HCEC 1CT (cell line): ENCODE results near the gene HMGCS2.

ENCODE experiments used
- DNase-seq: peaks from one replicate; pipeline ENCODE4 v3.0.0-alpha.2; 2017

Gene HMGCS2

DNA sequence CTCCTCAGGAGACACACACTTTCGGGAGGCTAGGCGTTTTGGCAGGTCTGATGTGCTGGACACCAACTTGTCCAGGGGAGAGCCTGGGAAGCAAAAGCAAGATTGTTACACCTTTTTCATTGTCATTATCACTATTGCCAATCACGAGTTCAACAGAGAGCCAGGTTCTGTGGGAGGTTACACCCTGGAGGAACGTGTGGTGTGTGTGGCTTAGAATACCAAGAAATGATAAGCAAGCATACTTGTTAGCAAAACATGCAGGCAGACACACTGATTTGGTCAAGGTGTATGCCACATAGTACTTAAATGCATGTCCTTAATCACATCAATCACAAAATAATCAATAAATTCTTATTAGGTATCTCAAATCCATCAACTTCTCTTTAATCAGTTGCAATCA lies 16.1 kb downstream of the HMGCS2 start:
- no peak for DNase-seq

- no peak for DNase-seq
Observed at GRCh38 chr1:119748040-119748439, 20.7 kb downstream of the HMGCS2 start.

GRCh38 chr1:119747451-119747850 lies 21.3 kb downstream of the HMGCS2 start:
- DNase-seq, result no peak

- DNase-seq, result no peak
Observed at GRCh38 chr1:119745034-119745433, 23.7 kb downstream of the HMGCS2 start.

DNA sequence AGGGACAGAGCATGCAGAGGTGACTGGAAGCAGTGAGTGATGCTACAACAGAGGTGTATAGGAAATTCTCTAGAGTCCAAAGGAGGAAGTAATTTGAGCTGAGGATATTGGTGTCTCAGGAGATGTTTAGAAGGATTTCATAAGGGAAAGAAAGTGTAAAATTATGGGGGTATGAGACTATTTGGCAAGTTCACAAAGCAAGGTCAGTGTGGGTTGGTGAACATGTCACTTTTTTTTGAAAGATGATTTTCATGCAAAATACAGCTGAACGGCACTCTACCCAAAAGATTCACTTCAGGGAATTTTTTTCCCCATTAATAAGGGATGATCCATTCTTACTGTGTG lies 24.1 kb downstream of the HMGCS2 start:
- no peak for DNase-seq

DNA sequence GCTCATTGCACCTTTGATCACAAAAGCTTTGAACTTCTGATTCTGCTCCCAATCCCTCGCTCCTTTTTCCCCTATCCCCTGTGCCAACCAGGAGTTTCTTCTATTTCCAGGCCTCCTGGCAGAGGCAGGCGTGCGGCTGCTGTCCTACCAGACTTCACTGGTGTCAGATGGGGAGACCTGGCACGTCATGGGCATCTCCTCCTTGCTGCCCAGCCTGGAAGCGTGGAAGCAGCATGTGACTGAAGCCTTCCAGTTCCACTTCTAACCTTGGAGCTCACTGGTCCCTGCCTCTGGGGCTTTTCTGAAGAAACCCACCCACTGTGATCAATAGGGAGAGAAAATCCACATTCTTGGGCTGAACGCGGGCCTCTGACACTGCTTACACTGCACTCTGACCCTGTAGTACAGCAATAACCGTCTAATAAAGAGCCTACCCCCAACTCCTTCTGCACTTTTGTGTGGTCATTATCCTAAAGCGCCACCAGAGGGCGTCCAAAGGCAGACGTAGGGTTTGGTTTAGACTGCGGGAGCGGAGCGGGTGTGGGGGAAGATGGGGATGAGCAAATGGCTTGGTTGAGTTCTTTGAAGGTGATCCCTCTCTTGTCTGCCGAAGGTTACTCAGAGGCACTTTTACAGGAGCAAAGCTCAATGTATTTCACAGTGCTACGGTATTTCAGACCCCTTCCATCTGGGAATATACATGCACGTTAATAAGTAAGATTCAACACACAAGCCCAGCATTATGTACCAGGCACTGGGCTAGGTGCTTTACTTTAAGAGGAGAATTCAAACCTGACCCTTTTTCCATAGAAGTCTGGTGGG lies 24.7 kb downstream of the HMGCS2 start:
- DNase-seq, result peak; percentile 61

GRCh38 chr1:119743308-119743707 lies 25.4 kb downstream of the HMGCS2 start:
- no peak for DNase-seq

- no peak for DNase-seq
Observed at GRCh38 chr1:119742677-119743076, 26.0 kb downstream of the HMGCS2 start.

DNA sequence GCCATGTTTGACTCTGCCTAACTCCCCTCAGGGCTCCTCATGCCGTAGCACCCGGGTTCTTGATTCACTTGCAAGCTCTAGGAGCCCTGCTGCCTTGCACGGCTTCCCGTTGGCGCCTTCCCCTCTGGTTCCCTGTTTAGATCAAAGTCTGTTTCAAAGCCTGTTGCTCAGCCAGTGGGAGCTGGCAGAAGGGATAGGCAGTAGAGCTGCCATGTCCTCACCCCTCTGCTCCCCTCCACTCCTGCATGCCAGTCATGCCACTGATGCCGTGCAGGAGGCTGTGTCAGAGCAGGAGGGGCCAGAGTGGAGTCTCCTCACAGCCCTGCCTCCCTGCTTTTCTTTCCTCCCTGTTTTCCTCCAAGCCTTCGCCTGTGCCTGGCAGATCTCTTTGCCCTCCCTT lies 26.5 kb downstream of the HMGCS2 start:
- no peak for DNase-seq

- no peak for DNase-seq
Observed at GRCh38 chr1:119740896-119741780, 27.6 kb downstream of the HMGCS2 start.

- no peak for DNase-seq
Observed at GRCh38 chr1:119740261-119740660, 28.4 kb downstream of the HMGCS2 start.

DNA sequence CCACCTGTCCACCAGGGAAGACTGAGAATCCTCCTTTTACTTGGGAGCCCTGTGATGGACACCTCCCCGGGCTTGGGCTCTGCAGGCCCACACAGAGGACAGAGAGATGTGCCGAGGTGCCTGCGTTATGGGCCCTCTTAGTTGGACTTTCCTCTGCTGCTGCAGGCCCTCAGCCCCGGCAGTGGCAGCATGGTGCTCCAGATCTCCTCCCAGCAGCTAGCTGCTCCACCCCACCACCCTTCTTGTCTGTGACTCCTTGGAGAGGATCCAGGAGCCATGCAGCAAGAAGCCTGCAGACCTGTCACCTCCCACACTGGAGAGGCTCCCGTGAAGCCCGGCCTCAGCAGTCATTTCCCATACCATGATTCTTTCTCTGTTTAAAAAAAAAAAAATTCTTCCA lies 29.6 kb downstream of the HMGCS2 start:
- no peak for DNase-seq

- DNase-seq, result no peak
Observed at GRCh38 chr1:119738100-119738720, 30.5 kb downstream of the HMGCS2 start.

GRCh38 chr1:119737040-119737682 lies 31.5 kb downstream of the HMGCS2 start:
- DNase-seq, result no peak

DNA sequence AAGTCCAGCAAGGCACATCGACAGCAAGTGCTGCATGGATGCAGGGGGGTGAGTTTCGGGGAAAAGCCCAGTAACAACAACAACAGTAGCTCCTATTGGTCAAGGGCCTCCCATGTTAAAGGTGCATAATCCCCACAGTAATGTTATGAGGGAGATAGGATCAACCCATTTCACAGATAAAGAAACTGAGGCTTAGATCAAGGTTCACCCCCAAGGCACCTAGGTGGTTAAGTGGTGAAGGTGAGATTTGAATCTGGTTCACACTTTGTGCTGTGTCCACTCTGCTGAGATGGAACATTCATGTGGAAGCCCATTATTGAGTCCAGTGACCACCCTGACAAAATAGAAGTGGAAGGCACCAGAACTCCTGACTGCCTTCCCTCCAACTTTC lies 32.1 kb downstream of the HMGCS2 start:
- no peak for DNase-seq

GRCh38 chr1:119735217-119735616 lies 33.5 kb downstream of the HMGCS2 start:
- no peak for DNase-seq

DNA sequence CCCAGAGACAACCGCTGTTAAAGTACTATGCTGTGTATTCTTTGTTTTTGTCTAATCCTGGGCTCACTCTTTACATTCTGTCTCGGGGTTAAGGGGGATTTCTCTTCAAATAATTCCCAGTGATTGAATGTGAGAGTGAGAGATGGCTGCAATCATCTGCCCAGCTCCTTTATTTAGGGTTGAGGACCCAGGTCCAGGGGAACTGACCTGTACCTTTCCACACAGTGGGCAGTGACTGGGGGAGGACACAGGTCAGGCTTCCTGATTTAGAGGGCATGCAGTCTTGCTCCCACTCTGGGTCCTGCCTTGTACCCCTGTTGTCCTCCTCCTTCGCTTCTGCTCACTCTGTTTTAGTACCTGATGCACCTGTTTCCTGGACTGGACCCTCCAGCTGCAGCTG lies 35.0 kb downstream of the HMGCS2 start:
- DNase-seq, result no peak

DNA sequence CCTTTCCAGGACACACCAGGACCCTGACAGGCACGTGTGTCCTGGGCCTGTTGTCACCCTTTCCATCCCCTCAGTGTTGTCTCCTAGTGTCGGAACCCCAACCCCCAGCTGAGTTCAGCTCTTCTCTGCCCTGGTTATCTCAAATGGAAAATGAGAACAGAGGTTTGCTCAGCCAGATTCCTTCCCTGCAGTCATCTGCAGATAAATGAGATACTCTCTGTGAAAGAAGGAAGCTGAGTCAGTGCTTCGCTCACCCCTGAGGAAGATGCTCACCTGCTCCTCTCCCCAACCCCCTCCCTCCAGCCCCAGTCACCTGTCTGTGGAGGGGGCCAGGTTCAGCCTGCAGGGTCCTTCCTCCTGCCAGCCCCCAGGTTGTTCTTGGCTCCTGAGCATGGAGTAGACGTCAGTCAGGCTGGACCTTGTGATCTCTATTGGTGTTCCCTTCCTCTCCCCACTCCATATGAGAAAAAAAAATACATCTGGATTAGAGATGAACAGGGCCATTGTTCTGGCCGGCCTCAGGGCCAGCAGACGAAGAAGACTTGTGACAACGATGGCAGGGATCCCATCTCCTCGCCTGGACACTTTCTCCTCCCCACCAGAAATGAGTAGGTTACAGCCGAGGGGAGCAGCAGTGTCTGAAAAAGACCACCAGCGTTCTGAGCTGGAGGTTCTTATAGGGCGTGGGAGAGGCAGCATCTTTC lies 36.1 kb downstream of the HMGCS2 start:
- DNase-seq, result no peak

DNA sequence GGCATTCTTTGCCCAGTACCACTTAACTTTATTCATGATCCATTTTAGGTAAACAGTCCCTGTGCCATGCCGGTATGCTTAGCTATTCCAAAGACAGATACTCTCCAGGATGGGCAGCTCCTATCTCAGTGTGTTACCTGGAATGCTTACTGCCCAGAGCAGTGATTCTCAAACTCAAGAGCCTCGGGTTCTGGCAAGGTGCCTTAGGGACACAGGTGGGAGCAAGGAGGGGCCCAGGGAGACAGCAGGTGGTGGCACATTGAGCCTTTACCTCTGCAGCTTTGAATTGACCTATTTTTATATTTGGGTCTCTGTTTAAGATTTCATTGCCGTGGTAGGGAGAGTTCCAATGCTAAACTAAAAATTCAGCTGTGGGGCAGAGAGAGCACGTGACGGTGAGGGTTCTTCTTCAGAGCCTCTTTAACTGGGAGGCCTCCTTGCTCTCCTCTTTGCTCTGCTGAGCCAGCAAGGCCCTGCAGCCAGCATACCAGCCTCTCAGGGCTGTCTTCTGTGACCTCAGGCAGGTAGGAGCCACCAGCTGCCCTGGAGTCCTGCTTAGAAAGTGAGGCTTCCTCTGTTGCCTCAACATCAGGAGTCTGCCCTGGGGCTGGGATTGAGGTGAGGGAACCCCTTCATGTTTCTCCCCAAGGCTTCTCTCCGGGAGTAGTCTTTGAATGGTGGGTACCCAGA lies 36.8 kb downstream of the HMGCS2 start:
- no peak for DNase-seq

DNA sequence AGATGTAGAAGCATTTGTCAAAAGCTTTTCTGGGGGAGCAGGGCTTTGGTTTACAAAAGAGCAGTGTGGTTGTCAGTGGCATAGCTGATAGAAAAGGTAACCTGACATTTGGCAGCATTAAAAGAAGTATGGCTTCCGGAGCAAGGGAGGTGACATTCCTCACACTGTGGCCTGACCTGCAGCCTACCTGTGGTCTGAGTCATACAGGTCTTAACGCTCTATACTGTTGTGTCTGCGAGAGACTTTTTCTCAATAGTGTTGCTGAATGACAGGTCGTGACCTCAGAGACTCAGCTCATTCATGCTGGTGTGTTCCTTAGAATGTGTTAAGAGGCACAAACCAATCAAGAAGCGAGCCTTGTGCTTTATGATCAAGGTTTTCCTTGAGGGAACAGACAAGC lies 37.6 kb downstream of the HMGCS2 start:
- DNase-seq, result no peak

GRCh38 chr1:119729044-119729443 lies 39.7 kb downstream of the HMGCS2 start:
- DNase-seq, result no peak

GRCh38 chr1:119727991-119728390 lies 40.7 kb downstream of the HMGCS2 start:
- DNase-seq, result no peak
